HG03175 (cell line): ENCODE results near the gene FGFRL1.
"Not testable (repeated sequence)": the region's sequence is repeated elsewhere in the genome, so short reads cannot be mapped to it uniquely, and the experiment has no call there.

Source experiments
- ATAC-seq: cut with Tn5 transposase; IDR thresholded peaks from one replicate; pipeline ENCODE4 v1.9.1; 2021; ENCODE audit warnings: mild to moderate bottlenecking, moderate library complexity; ENCODE audit not compliant: unreplicated experiment

FGFRL1 gene

GRCh38 chr4:992297-993110 lies 18.9 kb upstream of the FGFRL1 start:
- ATAC-seq: no peak

- no peak for ATAC-seq
Measured at GRCh38 chr4:993111-994029, 18.1 kb upstream of the FGFRL1 start, which contains the start of gene SLC26A1. Gene SLC26A1, minus strand, starts transcription at chr4:993404. Its CDS starts 1,701 bp downstream, at chr4:991703.

GRCh38 chr4:995311-996026 lies 16.0 kb upstream of the FGFRL1 start:
- no peak for ATAC-seq

- no peak for ATAC-seq
Measured at GRCh38 chr4:996030-996996, 15.1 kb upstream of the FGFRL1 start.

- no peak for ATAC-seq
Measured at GRCh38 chr4:996997-997374, 14.4 kb upstream of the FGFRL1 start.

- ATAC-seq: no peak
Measured at GRCh38 chr4:997375-998071, 13.9 kb upstream of the FGFRL1 start.

GRCh38 chr4:998096-998691 lies 13.2 kb upstream of the FGFRL1 start:
- no peak for ATAC-seq

- ATAC-seq: not testable (repeated sequence)
Measured at GRCh38 chr4:999240-999863, 12.1 kb upstream of the FGFRL1 start.

GRCh38 chr4:999882-1000425 lies 11.5 kb upstream of the FGFRL1 start:
- no peak for ATAC-seq

GRCh38 chr4:1000686-1001260 lies 10.7 kb upstream of the FGFRL1 start:
- ATAC-seq: no peak

GRCh38 chr4:1001561-1002130 lies 9.8 kb upstream of the FGFRL1 start:
- no peak for ATAC-seq

GRCh38 chr4:1002131-1002630 lies 9.2 kb upstream of the FGFRL1 start:
- no peak for ATAC-seq

GRCh38 chr4:1002631-1003251 lies 8.7 kb upstream of the FGFRL1 start:
- ATAC-seq: no peak

- no peak for ATAC-seq
Measured at GRCh38 chr4:1003271-1004070, 8.0 kb upstream of the FGFRL1 start.

- ATAC-seq: no peak
Measured at GRCh38 chr4:1004071-1004418, 7.4 kb upstream of the FGFRL1 start.
